PC-9 (cell line): ENCODE data around the gene PGPEP1. TPM values are rescaled to one million over a fixed set of nuclear protein-coding genes. Genes with fewer than 3 reads are reported as not detected.

Source experiments
- BruUV-seq: library from RNA; stranded (reverse); fragments of 400-500 nt; replicated peaks from 2 replicates; lab custom pipeline; 2021; lab: Mats Ljungman, UMichigan
- CTCF ChIA-PET: fragments of 300-600 bp; sonication (Branson Sonifier 250); formaldehyde crosslinking; loops from one replicate; lab custom pipeline; 2022; ENCODE audit warnings: antibody characterized with exemption; lab: Charles Lee
- POLR2A ChIA-PET: fragments of 300-600 bp; sonication (Branson Sonifier 250); formaldehyde crosslinking; loops from one replicate; lab custom pipeline; 2022; ENCODE audit warnings: antibody characterized with exemption; ENCODE audit not compliant: unreplicated experiment; lab: Charles Lee
- DNase-seq, 2 experiments: peaks; one replicate each; pipeline versions ENCODE4 v3.0.0 to v3.0.0-alpha.2; 2015 to 2022; ENCODE audit warnings: mixed read lengths in 1 of 2
- H2AFZ ChIP-seq: fragments of 200-600 bp; sonication (generic); 2 replicates; pipeline ENCODE4 v1.8.1; 2017; ENCODE audit warnings: antibody characterized with exemption
- H3F3A ChIP-seq: fragments of 200-600 bp; sonication (generic); 2 replicates; pipeline ENCODE4 v1.8.1; 2017; ENCODE audit warnings: antibody characterized with exemption, mild to moderate bottlenecking, low read depth; ENCODE audit not compliant: insufficient read depth
- H3K27ac ChIP-seq: fragments of 200-600 bp; sonication (generic); 2 replicates; pipeline ENCODE4 v1.6.1; 2016; ENCODE audit warnings: mixed run types
- H3K27me3 ChIP-seq: fragments of 200-600 bp; sonication (generic); 2 replicates; pipeline ENCODE4 v1.6.1; 2016; ENCODE audit warnings: low read depth, mixed run types; ENCODE audit not compliant: insufficient read depth
- H3K36me3 ChIP-seq: fragments of 200-600 bp; sonication (generic); 2 replicates; pipeline ENCODE4 v1.6.1; 2016; ENCODE audit warnings: low read depth, mixed run types
- H3K4me1 ChIP-seq: fragments of 200-600 bp; sonication (generic); replicated peaks from 2 replicates; pipeline ENCODE4 v1.6.1; 2016; ENCODE audit warnings: mixed run types; ENCODE audit not compliant: insufficient read depth
- H3K4me2 ChIP-seq: fragments of 200-600 bp; sonication (generic); 2 replicates; pipeline ENCODE4 v1.6.1; 2017; ENCODE audit warnings: mixed run types
- H3K4me3 ChIP-seq: fragments of 200-600 bp; sonication (generic); 2 replicates; pipeline ENCODE4 v1.6.1; 2016; ENCODE audit warnings: mixed run types
- H3K79me2 ChIP-seq: fragments of 200-600 bp; sonication (generic); 2 replicates; pipeline ENCODE4 v1.6.1; 2017; ENCODE audit warnings: low read depth, mixed run types
- H3K9me2 ChIP-seq: fragments of 200-600 bp; sonication (generic); 2 replicates; pipeline ENCODE4 v1.8.1; 2017; ENCODE audit warnings: mild to moderate bottlenecking; ENCODE audit not compliant: insufficient read depth
- H3K9me3 ChIP-seq: fragments of 200-600 bp; sonication (generic); 2 replicates; pipeline ENCODE4 v1.8.1; 2016; ENCODE audit warnings: low read depth; ENCODE audit not compliant: insufficient read depth
- H4K20me1 ChIP-seq: fragments of 200-600 bp; sonication (generic); 2 replicates; pipeline ENCODE4 v1.8.1; 2017; ENCODE audit not compliant: insufficient read depth
- EZH2 ChIP-seq: fragments of 200-600 bp; sonication (generic); IDR thresholded peaks from 2 replicates; pipeline ENCODE4 v1.8.0; 2017; ENCODE audit warnings: antibody characterized with exemption, low read depth
- intact Hi-C: fragments of 100-400 bp; cut with micrococcal nuclease; formaldehyde crosslinking; loops from one replicate; pipeline ENCODE4 v1.10.0; 2022; ENCODE audit not compliant: unreplicated experiment
- total RNA-seq: library from RNA; stranded (reverse); gene quantifications from 2 replicates; pipeline ENCODE4 v1.2.3, GENCODE V29; 2021
- TF ChIP-seq, protein P1 (sequence below): fragments of 200-600 bp; sonication (generic); conservative IDR thresholded peaks from 2 replicates; pipeline ENCODE4 v1.6.1; 2017; ENCODE audit warnings: mixed run types, antibody characterized with exemption, mild to moderate bottlenecking, moderate library complexity

The PGPEP1 gene
- total RNA-seq, 1 experiment from 2014 or later: 53.6 TPM

DNA sequence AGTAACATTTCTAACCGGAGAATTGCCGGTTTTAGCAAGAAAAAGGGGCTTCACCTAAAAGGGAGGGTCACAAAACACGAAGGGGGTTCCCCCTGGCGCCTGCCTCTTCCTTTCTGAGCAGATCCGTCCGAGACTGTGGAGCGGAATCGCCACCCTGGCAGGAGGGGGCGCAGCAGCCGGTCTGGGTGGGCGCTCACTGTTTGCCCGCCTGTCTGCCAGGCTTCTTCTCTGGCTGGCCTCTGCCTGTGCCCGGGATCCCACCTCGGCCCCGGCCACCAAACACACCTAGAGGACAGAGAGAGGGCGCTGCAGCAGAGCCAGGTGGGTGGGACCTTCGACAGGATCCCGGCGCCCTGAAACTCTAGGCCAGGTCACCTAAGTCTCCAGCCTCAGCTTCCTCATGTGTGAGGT is 33.1 kb upstream of the PGPEP1 start:
- Histone ChIP-seq H3F3A (peaks cover 46% of the 10 kb centered on the region; the same call in 1 of the 2 replicates), H3K9me2 (no peaks in the 10 kb centered on the region), H3K27ac (no peak overlapping the region), H2AFZ (no peak overlapping the region), H4K20me1 (peaks cover 4% of the 10 kb centered on the region; the same call in 1 of the 2 replicates), H3K4me2 (no peak overlapping the region), H3K4me1 (peaks cover 24% of the 10 kb centered on the region), H3K79me2 (no peaks in the 10 kb centered on the region), H3K9me3 (no peaks in the 10 kb centered on the region), H3K4me3 (no peak overlapping the region), H3K27me3 (no peaks in the 10 kb centered on the region), H3K36me3 (0 out of 2 replicates have a peak, but pooled peaks cover 4% of the 10 kb centered on the region)
- BruUV-seq: no TSS peak
- TF ChIP-seq, protein P1, sequence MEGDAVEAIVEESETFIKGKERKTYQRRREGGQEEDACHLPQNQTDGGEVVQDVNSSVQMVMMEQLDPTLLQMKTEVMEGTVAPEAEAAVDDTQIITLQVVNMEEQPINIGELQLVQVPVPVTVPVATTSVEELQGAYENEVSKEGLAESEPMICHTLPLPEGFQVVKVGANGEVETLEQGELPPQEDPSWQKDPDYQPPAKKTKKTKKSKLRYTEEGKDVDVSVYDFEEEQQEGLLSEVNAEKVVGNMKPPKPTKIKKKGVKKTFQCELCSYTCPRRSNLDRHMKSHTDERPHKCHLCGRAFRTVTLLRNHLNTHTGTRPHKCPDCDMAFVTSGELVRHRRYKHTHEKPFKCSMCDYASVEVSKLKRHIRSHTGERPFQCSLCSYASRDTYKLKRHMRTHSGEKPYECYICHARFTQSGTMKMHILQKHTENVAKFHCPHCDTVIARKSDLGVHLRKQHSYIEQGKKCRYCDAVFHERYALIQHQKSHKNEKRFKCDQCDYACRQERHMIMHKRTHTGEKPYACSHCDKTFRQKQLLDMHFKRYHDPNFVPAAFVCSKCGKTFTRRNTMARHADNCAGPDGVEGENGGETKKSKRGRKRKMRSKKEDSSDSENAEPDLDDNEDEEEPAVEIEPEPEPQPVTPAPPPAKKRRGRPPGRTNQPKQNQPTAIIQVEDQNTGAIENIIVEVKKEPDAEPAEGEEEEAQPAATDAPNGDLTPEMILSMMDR: no peak
- no peak for TF ChIP-seq EZH2
- ChIA-PET CTCF (interaction anchor here (1.1 kb wide), 1 partner anchor 15 kb away, joined by 3 read pairs; no protein-coding TSS in a partner anchor), POLR2A (no interaction called here)
- intact Hi-C loops: no loop called here
- DNase-seq: no peak

DNA sequence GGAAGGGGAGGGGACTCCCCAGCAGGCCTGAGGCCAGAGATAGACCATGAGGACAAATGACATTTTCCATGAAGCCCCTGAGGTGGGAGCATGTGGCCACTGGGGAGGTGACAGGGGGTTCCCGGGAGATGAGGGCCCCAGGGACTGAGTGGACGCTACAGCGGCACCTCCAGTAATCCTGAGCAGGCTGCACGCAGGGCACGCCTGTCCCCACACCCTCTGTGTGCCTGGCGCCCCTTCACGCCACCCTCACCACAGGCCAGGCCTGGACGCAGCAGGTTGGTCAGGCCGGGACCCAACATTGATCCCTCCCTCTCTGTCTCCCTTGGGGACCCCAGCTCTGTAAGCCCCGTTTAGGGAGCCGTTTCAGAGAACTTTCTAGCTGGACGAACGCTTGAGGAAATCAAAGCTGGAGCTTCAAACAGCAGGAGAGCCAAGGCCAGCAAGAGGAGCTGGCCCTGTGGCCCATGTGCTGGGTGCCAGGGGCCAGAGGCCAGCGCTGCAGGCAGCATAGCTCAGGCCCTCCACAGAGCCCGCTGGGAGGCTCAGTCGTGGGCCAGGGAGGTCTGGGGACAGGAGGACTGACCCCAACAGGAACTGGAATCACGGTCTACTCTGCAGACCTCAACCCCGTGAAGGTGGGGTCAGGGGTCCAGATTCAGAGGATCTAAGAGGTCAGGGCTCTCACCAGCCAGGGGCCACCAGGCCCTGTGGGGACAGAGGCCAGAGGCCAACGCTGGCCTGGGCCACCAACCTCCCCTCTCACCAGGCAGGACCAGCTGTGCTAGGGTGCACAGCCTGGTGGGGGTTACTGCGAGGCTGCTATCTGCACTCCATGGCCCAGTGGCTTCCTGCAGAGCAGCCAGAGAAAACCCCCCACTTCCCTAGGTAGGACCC is 32.1 kb upstream of the PGPEP1 start:
- peaks cover 15% of the 10 kb centered on the region; the same call in 1 of the 2 replicates for H3K36me3 ChIP-seq
- H3K4me1 ChIP-seq: peaks cover 17% of the 10 kb centered on the region
- CTCF ChIA-PET: interaction anchor here (0.7 kb wide), 1 partner anchor 29 kb away, joined by 3 read pairs; no protein-coding TSS in a partner anchor
- H3K4me2 ChIP-seq: no peak overlapping the region
- peaks cover 43% of the 10 kb centered on the region; the same call in 1 of the 2 replicates for H3F3A ChIP-seq
- no peaks in the 10 kb centered on the region for H3K9me3 ChIP-seq
- no peak for DNase-seq
- no peak overlapping the region for H2AFZ ChIP-seq
- no peak overlapping the region for H3K27ac ChIP-seq
- intact Hi-C loops: no loop called here
- TF ChIP-seq EZH2: no peak
- TF ChIP-seq, protein P1: no peak
- H4K20me1 ChIP-seq: peaks cover 10% of the 10 kb centered on the region; the same call in 1 of the 2 replicates
- no TSS peak for BruUV-seq
- H3K27me3 ChIP-seq: no peaks in the 10 kb centered on the region
- POLR2A ChIA-PET: no interaction called here
- H3K4me3 ChIP-seq: no peak overlapping the region
- peaks cover 10% of the 10 kb centered on the region; the same call in 1 of the 2 replicates for H3K79me2 ChIP-seq
- H3K9me2 ChIP-seq: no peaks in the 10 kb centered on the region

DNA sequence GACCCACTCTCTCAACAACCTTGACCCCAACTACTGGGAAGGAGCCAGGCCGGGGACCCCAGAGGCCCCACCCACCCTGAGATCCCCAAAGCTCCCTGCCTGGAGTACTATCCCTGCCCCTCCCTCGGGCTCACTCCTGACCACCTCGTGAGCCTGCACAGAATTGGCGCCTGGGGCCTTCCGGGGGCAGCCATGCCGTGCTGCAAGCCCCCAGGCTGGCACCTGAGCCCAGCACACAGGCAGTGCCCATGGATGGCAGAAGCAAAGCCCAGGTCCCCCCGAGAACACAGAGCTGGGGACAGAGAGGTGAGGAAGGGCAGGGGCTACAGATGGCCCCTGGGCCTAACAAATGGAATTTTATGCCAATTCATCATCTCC is 31.5 kb upstream of the PGPEP1 start:
- CTCF ChIA-PET: interaction anchor here (0.7 kb wide), 1 partner anchor 29 kb away, joined by 3 read pairs; no protein-coding TSS in a partner anchor
- H3K27ac ChIP-seq: no peak overlapping the region
- DNase-seq: no peak
- peaks cover 16% of the 10 kb centered on the region; the same call in 1 of the 2 replicates for H3K36me3 ChIP-seq
- no peak for TF ChIP-seq EZH2
- TF ChIP-seq, protein P1: no peak
- no peak overlapping the region for H2AFZ ChIP-seq
- peaks cover 12% of the 10 kb centered on the region; the same call in 1 of the 2 replicates for H4K20me1 ChIP-seq
- H3K79me2 ChIP-seq: peaks cover 14% of the 10 kb centered on the region; the same call in 1 of the 2 replicates
- peaks cover 37% of the 10 kb centered on the region; the same call in 1 of the 2 replicates for H3F3A ChIP-seq
- H3K9me2 ChIP-seq: no peaks in the 10 kb centered on the region
- peaks cover 16% of the 10 kb centered on the region for H3K4me1 ChIP-seq
- no peak overlapping the region for H3K4me3 ChIP-seq
- H3K27me3 ChIP-seq: no peaks in the 10 kb centered on the region
- POLR2A ChIA-PET: no interaction called here
- intact Hi-C loops: no loop called here
- no peaks in the 10 kb centered on the region for H3K9me3 ChIP-seq
- BruUV-seq: no TSS peak
- no peak overlapping the region for H3K4me2 ChIP-seq
